ENCODE data around the gene PDPN.

DNA sequence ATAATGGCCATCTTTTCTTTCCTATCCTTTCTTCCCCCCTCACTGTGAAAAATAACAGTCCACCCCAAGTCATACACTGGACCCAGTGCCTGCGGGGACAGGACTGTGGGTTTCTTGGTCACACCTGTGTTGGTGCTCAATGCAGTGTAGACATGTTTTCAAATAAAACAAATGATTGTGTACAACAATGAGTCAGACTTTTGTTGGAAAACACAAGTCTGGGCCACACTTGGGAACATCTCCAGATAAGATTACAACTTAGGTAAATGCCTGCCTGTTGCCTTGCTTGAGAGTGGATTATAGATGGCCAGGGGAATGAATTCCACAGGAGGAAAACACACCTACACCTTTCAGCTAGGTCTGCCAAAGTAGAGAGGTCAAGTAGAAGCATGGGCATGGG is 34.1 kb downstream of the PDPN start:
- TF ChIP-seq, protein P1, sequence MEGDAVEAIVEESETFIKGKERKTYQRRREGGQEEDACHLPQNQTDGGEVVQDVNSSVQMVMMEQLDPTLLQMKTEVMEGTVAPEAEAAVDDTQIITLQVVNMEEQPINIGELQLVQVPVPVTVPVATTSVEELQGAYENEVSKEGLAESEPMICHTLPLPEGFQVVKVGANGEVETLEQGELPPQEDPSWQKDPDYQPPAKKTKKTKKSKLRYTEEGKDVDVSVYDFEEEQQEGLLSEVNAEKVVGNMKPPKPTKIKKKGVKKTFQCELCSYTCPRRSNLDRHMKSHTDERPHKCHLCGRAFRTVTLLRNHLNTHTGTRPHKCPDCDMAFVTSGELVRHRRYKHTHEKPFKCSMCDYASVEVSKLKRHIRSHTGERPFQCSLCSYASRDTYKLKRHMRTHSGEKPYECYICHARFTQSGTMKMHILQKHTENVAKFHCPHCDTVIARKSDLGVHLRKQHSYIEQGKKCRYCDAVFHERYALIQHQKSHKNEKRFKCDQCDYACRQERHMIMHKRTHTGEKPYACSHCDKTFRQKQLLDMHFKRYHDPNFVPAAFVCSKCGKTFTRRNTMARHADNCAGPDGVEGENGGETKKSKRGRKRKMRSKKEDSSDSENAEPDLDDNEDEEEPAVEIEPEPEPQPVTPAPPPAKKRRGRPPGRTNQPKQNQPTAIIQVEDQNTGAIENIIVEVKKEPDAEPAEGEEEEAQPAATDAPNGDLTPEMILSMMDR (IDR thresholded peaks at IDR 0.05), result no peak
- no peak for TF ChIP-seq POLR2A (IDR thresholded peaks at IDR 0.05)

Data from body of pancreas (tissue), 4 donors.